HepG2 (cell line): ENCODE results near the gene SNRNP200. TPM values are rescaled to one million over a fixed set of nuclear protein-coding genes. Genes with fewer than 3 reads are reported as not detected.

Source experiments
- FOXA3 ChIP-seq: IDR thresholded peaks from 2 replicates; pipeline ENCODE4 v1.6.1; 2016; ENCODE audit warnings: missing genetic modification reagents, missing compliant biosample characterization
- MAF1 ChIP-seq: sonication (generic); formaldehyde crosslinking; IDR thresholded peaks from 2 replicates; pipeline ENCODE4 v1.5.0; 2020; ENCODE audit warnings: missing genetic modification reagents, borderline replicate concordance
- MAFF ChIP-seq: IDR thresholded peaks from 2 replicates; pipeline ENCODE4 v1.6.1; 2011; ENCODE audit warnings: low read depth, low read length, improper control_type of control experiment
- MEIS2 ChIP-seq: sonication (generic); formaldehyde crosslinking; IDR thresholded peaks from 2 replicates; pipeline ENCODE4 v1.9.0; 2021; ENCODE audit warnings: mild to moderate bottlenecking, missing genetic modification reagents
- MTF1 ChIP-seq: sonication (generic); formaldehyde crosslinking; IDR thresholded peaks from 2 replicates; pipeline ENCODE4 v1.5.0; 2020; ENCODE audit warnings: missing genetic modification reagents
- PAX8 ChIP-seq: sonication (generic); formaldehyde crosslinking; IDR thresholded peaks from 2 replicates; pipeline ENCODE4 v1.8.0; 2022; ENCODE audit warnings: mild to moderate bottlenecking, missing genetic modification reagents, borderline replicate concordance
- POLR2AphosphoS5 ChIP-seq: IDR thresholded peaks from 2 replicates; pipeline ENCODE4 v1.6.1; 2012; ENCODE audit warnings: low read depth, low read length
- RFX5 ChIP-seq: IDR thresholded peaks from 2 replicates; pipeline ENCODE4 v1.6.1; 2011; ENCODE audit warnings: low read depth, low read length, improper control_type of control experiment
- RORA ChIP-seq: sonication (generic); formaldehyde crosslinking; IDR thresholded peaks from 2 replicates; pipeline ENCODE4 v1.5.0; 2020; ENCODE audit warnings: mild to moderate bottlenecking, missing genetic modification reagents, moderate library complexity
- ZBTB7B ChIP-seq: sonication (generic); formaldehyde crosslinking; IDR thresholded peaks from 2 replicates; pipeline ENCODE4 v1.4.0; 2020; ENCODE audit warnings: missing genetic modification reagents
- ZKSCAN8 ChIP-seq: IDR thresholded peaks from 2 replicates; pipeline ENCODE4 v1.6.1; 2016; ENCODE audit warnings: borderline replicate concordance, missing genetic modification reagents, missing compliant biosample characterization
- ZNF382 ChIP-seq: sonication (generic); formaldehyde crosslinking; IDR thresholded peaks from 2 replicates; pipeline ENCODE4 v1.5.0; 2020; ENCODE audit warnings: missing genetic modification reagents, mild to moderate bottlenecking, borderline replicate concordance
- ZNF441 ChIP-seq: sonication (generic); formaldehyde crosslinking; IDR thresholded peaks from 2 replicates; pipeline ENCODE4 v1.7.0; 2021; ENCODE audit warnings: missing genetic modification reagents, borderline replicate concordance
- ZNF556 ChIP-seq: sonication (generic); formaldehyde crosslinking; IDR thresholded peaks from 2 replicates; pipeline ENCODE4 v1.4.0; 2020; ENCODE audit warnings: mild to moderate bottlenecking, missing genetic modification reagents, borderline replicate concordance
- ZNF569 ChIP-seq: sonication (generic); formaldehyde crosslinking; IDR thresholded peaks from 2 replicates; pipeline ENCODE4 v1.5.0; 2020; ENCODE audit warnings: mild to moderate bottlenecking, missing genetic modification reagents, moderate library complexity, borderline replicate concordance
- polyA plus RNA-seq, 8 experiments: library from polyadenylated mRNA; depleted of rRNA in 3 of 8; stranded (reverse) in 7 of 8; unstranded in 1 of 8; fragments of >200 nt; fragmentation: Illumina TruSeq in 4 of 8; extraction: Trizol in 4 of 8; gene quantifications; 2 replicates each; pipeline versions ENCODE4 v1.2.1 to v1.2.3, GENCODE V29; 2011 to 2016; ENCODE audit warnings: low read depth in 4 of 8, missing spikeins in 1 of 8, mixed read lengths in 1 of 8; ENCODE audit not compliant: insufficient read depth in 1 of 8
- total RNA-seq, 5 experiments: library from RNA; depleted of rRNA; stranded (reverse); fragments of >200 nt; fragmentation: Illumina TruSeq; extraction: Trizol; gene quantifications; 2 replicates each; pipeline ENCODE4 v1.2.3, GENCODE V29; 2016; ENCODE audit warnings: low read depth in 1 of 5
- TF ChIP-seq, protein P1 (sequence below): sonication (generic); formaldehyde crosslinking; IDR thresholded peaks from 2 replicates; pipeline ENCODE4 v1.4.0; 2020; ENCODE audit warnings: mild to moderate bottlenecking, missing genetic modification reagents
- TF ChIP-seq, protein P2 (sequence below): sonication (generic); formaldehyde crosslinking; IDR thresholded peaks from 2 replicates; pipeline ENCODE4 v1.4.0; 2020; ENCODE audit warnings: missing genetic modification reagents
- TF ChIP-seq, protein P3 (sequence below): sonication (generic); formaldehyde crosslinking; IDR thresholded peaks from 2 replicates; pipeline ENCODE4 v1.4.0; 2020; ENCODE audit warnings: missing genetic modification reagents

Gene SNRNP200
- total and polyA plus RNA-seq, 2 of the 13 experiments (the other 11 are each of a cell fraction or from before 2014, with no cell fraction given): 99.0 to 232 TPM

DNA sequence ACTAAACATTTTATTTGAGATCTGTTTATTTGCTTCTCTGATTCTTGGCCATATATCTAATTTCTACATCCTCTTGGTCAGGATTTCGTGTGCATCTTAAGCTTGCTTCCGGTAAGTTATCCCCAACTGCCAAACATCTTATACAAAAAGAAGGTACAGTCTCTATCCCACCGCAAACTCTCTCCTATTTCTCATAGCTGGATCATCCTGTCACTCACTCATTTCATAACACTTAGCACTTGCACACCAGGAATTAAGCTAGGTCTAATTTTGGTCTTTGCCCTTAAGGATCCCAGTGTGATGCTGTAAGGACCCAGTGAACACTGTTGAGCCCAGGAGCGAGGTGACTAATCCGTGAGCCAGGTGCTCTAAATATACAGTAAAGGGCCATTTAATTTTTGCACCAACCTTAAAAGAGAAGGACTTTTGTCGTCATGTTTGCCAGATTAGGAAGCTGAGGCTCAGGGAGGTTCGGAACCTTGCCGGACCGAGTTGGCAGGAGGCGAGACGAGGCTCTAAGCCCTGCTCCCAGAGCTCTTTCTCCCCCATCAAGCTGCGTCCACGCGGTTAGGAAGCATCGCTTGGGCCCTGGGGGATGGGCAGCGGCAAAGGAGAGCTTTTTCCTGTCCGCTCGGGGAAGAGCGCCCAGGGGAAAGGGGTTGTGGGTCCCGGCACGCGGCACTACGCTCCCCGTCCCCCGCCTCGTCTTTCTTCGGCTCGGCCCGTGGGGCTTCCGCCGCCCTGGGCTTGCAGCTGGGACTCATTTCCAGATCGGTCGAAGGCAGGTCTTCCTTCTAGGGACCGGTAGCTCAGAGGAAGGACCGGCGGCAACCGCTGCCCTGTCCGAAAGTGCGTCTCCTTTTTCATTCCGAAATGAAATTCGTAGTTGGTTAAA is 15.6 kb upstream of the SNRNP200 start (continued):
- TF ChIP-seq, protein P1, sequence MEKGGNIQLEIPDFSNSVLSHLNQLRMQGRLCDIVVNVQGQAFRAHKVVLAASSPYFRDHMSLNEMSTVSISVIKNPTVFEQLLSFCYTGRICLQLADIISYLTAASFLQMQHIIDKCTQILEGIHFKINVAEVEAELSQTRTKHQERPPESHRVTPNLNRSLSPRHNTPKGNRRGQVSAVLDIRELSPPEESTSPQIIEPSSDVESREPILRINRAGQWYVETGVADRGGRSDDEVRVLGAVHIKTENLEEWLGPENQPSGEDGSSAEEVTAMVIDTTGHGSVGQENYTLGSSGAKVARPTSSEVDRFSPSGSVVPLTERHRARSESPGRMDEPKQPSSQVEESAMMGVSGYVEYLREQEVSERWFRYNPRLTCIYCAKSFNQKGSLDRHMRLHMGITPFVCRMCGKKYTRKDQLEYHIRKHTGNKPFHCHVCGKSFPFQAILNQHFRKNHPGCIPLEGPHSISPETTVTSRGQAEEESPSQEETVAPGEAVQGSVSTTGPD (CRISPR knock-in tag): no peak; the same call in 1 of the 2 replicates
- no peak for TF ChIP-seq MTF1 (CRISPR knock-in tag)
- TF ChIP-seq POLR2AphosphoS5: no peak
- no peak for TF ChIP-seq ZKSCAN8
- TF ChIP-seq, protein P2, sequence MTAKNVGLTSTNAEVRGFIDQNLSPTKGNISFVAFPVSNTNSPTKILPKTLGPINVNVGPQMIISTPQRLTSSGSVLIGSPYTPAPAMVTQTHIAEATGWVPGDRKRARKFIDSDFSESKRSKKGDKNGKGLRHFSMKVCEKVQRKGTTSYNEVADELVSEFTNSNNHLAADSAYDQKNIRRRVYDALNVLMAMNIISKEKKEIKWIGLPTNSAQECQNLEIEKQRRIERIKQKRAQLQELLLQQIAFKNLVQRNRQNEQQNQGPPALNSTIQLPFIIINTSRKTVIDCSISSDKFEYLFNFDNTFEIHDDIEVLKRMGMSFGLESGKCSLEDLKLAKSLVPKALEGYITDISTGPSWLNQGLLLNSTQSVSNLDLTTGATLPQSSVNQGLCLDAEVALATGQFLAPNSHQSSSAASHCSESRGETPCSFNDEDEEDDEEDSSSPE (CRISPR knock-in tag): no peak; the same call in 1 of the 2 replicates
- TF ChIP-seq MEIS2: no peak
- no peak for TF ChIP-seq RFX5
- no peak for TF ChIP-seq ZBTB7B (CRISPR knock-in tag)
- TF ChIP-seq, protein P3, sequence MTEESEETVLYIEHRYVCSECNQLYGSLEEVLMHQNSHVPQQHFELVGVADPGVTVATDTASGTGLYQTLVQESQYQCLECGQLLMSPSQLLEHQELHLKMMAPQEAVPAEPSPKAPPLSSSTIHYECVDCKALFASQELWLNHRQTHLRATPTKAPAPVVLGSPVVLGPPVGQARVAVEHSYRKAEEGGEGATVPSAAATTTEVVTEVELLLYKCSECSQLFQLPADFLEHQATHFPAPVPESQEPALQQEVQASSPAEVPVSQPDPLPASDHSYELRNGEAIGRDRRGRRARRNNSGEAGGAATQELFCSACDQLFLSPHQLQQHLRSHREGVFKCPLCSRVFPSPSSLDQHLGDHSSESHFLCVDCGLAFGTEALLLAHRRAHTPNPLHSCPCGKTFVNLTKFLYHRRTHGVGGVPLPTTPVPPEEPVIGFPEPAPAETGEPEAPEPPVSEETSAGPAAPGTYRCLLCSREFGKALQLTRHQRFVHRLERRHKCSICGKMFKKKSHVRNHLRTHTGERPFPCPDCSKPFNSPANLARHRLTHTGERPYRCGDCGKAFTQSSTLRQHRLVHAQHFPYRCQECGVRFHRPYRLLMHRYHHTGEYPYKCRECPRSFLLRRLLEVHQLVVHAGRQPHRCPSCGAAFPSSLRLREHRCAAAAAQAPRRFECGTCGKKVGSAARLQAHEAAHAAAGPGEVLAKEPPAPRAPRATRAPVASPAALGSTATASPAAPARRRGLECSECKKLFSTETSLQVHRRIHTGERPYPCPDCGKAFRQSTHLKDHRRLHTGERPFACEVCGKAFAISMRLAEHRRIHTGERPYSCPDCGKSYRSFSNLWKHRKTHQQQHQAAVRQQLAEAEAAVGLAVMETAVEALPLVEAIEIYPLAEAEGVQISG (CRISPR knock-in tag): no peak
- TF ChIP-seq PAX8: no peak
- no peak for TF ChIP-seq FOXA3 (CRISPR knock-in tag)
- TF ChIP-seq ZNF441 (CRISPR knock-in tag): no peak
- no peak for TF ChIP-seq MAF1 (CRISPR knock-in tag)
- no peak for TF ChIP-seq ZNF569 (CRISPR knock-in tag)
- TF ChIP-seq ZNF382 (CRISPR knock-in tag): no peak
- no peak for TF ChIP-seq MAFF
- no peak for TF ChIP-seq RORA
- no peak; the same call in 1 of the 2 replicates for TF ChIP-seq ZNF556 (CRISPR knock-in tag)
